Measurements from ENCODE around the gene HTR3D.

DNA sequence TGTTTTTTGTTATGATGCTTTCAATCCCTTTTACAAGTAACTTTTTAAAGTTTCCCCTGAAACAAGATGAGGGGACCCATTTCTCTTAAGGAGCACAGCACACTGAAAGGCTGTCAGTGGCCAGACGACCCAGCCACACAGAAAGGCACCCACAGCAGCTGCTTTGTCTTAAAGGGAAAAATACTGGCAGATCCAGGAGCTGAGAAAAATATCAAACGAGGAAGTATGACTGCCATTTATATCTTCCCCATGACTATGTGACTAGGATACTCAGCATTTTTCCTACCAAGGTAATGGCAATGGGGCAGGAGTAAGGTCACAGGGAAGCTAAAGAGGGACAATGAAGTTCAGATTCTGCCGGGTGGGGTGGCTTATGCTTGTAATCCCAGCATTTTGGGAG lies 29.8 kb upstream of the HTR3D start:
- TF ChIP-seq POLR2A (IDR thresholded peaks at IDR 0.05): no peak
- TF ChIP-seq, protein P1, sequence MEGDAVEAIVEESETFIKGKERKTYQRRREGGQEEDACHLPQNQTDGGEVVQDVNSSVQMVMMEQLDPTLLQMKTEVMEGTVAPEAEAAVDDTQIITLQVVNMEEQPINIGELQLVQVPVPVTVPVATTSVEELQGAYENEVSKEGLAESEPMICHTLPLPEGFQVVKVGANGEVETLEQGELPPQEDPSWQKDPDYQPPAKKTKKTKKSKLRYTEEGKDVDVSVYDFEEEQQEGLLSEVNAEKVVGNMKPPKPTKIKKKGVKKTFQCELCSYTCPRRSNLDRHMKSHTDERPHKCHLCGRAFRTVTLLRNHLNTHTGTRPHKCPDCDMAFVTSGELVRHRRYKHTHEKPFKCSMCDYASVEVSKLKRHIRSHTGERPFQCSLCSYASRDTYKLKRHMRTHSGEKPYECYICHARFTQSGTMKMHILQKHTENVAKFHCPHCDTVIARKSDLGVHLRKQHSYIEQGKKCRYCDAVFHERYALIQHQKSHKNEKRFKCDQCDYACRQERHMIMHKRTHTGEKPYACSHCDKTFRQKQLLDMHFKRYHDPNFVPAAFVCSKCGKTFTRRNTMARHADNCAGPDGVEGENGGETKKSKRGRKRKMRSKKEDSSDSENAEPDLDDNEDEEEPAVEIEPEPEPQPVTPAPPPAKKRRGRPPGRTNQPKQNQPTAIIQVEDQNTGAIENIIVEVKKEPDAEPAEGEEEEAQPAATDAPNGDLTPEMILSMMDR (IDR thresholded peaks at IDR 0.05): no peak
